GM19463 (cell line): ENCODE measurements around the gene CYBRD1.
"Not testable (repeated sequence)": the region's sequence is repeated elsewhere in the genome, so short reads cannot be mapped to it uniquely, and the experiment has no call there.

Experiments
- ATAC-seq: cut with Tn5 transposase; IDR thresholded peaks from one replicate; pipeline ENCODE4 v1.9.1; 2021; ENCODE audit warnings: mild to moderate bottlenecking, moderate library complexity; ENCODE audit not compliant: unreplicated experiment

Gene CYBRD1

GRCh38 chr2:171522052-171522787 lies at the start of gene CYBRD1:
Gene CYBRD1, plus strand, starts transcription at chr2:171522474. Its CDS starts 72 bp downstream, at chr2:171522546.
- ATAC-seq = peak; percentile 43

GRCh38 chr2:171475979-171476378 lies 46.3 kb upstream of the CYBRD1 start:
- no peak for ATAC-seq

GRCh38 chr2:171478345-171478744 lies 43.9 kb upstream of the CYBRD1 start:
- no peak for ATAC-seq

GRCh38 chr2:171479154-171479814 lies 43.0 kb upstream of the CYBRD1 start:
- ATAC-seq = no peak

GRCh38 chr2:171480908-171481307 lies 41.4 kb upstream of the CYBRD1 start:
- ATAC-seq = no peak

GRCh38 chr2:171482308-171482707 lies 40.0 kb upstream of the CYBRD1 start:
- no peak for ATAC-seq

- ATAC-seq = no peak
These were observed 39.4 kb upstream of the CYBRD1 start for GRCh38 chr2:171482877-171483276.

- ATAC-seq = no peak
These were observed 38.5 kb upstream of the CYBRD1 start for GRCh38 chr2:171483793-171484192.

- ATAC-seq = no peak
These were observed 37.2 kb upstream of the CYBRD1 start for GRCh38 chr2:171485116-171485515.

- no peak for ATAC-seq
These were observed 35.1 kb upstream of the CYBRD1 start for GRCh38 chr2:171487201-171487600.

GRCh38 chr2:171487803-171488259 lies 34.4 kb upstream of the CYBRD1 start:
- no peak for ATAC-seq

GRCh38 chr2:171490577-171490976 lies 31.7 kb upstream of the CYBRD1 start:
- ATAC-seq = no peak

- no peak for ATAC-seq
These were observed 31.0 kb upstream of the CYBRD1 start for GRCh38 chr2:171491292-171491691.

GRCh38 chr2:171492664-171493063 lies 29.6 kb upstream of the CYBRD1 start:
- no peak for ATAC-seq

GRCh38 chr2:171497664-171498063 lies 24.6 kb upstream of the CYBRD1 start:
- not testable (repeated sequence) for ATAC-seq

- no peak for ATAC-seq
These were observed 16.9 kb upstream of the CYBRD1 start for GRCh38 chr2:171505374-171505773.

- peak; percentile 95 for ATAC-seq
These were observed 12.1 kb upstream of the CYBRD1 start for GRCh38 chr2:171509945-171510731.

GRCh38 chr2:171512014-171512413 lies 10.3 kb upstream of the CYBRD1 start:
- no peak for ATAC-seq

- ATAC-seq = no peak
These were observed 9.5 kb upstream of the CYBRD1 start for GRCh38 chr2:171512683-171513195.

GRCh38 chr2:171513719-171514160 lies 8.5 kb upstream of the CYBRD1 start:
- ATAC-seq = peak; percentile 40

- ATAC-seq = no peak
These were observed 7.2 kb upstream of the CYBRD1 start for GRCh38 chr2:171514908-171515582.
